UCSD-AML1 (cell line): ENCODE measurements around the gene COPS2.

ENCODE experiments used
- DNase-seq: peaks from one replicate; lab custom pipeline; 2025; ENCODE audit not compliant: unreplicated experiment; lab: John Stamatoyannopoulos, UW

Gene COPS2

DNA sequence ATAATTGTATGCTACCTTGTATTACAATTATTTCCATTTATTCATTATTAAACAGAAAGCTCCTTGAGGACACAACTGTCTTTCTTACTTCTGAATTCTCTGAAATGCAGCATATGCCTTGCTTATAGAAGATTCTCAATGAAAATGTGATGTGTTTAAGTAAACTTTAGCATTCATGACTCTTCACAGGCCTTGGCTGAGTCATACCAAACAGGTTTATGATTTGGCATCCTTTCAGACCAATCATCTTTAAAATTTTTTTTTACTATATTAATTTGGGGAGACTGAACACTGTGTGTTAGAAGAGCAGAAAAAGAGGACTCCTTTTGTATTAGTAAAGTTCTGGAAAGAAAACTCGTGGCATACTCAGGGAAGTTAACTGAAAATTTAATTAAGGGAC lies 8.3 kb upstream of the COPS2 start:
- DNase-seq = no peak

DNA sequence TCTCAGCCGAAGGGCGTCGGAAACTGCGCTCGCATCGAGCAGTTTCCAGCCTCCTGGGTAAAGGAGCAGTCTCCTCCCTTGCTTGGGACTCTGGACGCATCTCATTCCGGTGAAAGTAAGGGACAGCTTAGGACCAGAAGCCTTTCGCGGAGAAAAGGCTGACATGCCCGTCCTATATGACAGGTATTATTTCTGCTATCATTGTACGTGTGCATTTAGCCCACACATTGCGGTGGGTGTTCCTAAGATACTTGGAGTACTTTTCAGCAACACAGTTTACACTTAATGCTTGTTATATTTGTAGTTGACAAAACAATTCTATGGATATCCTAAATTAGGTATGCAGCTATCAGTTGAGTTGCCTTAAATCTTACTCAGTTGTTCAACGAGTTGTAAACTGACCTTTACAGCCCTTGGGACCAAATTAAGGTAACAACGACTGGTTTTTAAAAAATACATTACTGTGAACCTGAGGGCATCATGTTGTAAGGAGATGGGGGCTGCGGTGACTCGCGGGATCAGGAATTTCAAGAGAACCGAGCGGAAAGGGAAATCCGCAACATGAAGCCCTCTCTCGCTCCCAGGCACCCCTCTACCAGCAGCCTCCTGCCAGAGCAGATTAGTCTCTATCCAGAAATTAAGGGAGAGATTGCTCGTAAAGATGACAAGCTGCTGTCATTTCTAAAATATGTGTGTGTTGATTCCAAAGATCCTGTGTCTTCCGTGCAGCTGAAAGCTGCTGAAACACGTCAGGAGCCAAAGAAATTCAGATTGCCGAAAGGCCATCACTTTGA lies 632 bp upstream of the COPS2 start:
- DNase-seq = peak; percentile 30

DNA sequence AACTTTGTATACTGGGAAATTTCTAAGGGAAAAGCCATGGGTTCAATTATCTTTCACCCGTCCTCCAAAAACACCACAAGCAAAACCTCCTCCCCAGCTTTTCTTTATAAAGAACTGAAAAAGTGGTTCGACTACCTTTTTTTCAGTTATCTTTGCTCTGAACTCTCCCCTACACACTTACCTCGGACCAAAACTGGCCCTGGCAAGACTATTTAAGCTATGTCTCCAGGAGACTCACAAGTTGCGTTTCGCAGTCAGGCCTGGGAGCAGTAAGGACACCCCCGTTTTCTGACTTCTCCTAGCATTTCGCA lies 645 bp downstream of the COPS2 start:
- DNase-seq = no peak

GRCh38 chr15:49154359-49154758 lies 1.0 kb downstream of the COPS2 start:
- DNase-seq = no peak

GRCh38 chr15:49152552-49153312 lies 2.7 kb downstream of the COPS2 start:
- no peak for DNase-seq

- no peak for DNase-seq
Measured at GRCh38 chr15:49151831-49152230, 3.6 kb downstream of the COPS2 start.

GRCh38 chr15:49148727-49149126 lies 6.7 kb downstream of the COPS2 start:
- no peak for DNase-seq

- DNase-seq = no peak
Measured at GRCh38 chr15:49148298-49148697, 7.1 kb downstream of the COPS2 start.

DNA sequence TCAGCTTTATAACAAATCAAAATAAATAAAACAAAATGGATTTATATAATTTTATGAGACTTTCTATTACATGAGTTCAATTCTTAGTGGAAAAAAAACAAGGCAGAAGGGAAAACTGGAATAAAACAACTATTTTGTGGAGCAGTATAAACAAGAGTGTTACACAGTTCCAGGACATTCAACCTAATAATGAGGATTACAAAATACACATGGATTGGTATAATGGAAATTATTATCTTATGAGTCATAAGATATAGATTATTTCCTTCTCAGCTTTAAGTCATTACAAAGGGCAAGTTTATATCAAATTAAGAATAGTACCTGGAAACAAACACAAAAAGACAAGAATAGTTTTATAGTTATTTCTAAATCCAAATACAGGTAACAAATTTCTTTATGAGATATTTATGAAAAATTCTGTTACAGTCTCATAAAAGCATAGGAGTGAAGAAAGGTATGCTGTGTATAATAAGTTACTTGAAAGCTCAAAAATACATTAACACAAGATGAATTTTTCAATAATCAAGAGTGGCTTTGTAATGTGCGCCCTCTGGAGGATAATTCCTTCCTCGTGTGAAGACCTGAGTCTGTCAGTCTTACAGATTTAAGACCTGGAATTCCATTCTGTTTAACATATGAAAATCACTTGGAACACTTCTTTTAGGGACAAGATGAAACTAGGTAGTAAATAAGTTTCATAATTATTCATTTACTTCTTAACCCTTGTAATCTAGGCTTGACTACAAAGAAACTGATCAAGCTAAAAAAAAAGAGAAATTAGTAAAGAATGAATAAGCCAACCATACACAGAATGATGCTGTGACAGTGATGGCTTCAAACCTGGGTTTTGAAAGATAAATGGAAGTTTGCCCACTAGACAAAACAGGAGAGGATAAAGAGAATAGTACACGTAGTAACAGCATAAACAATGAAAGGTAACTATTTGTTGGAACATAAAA lies 9.5 kb downstream of the COPS2 start:
- no peak for DNase-seq

DNA sequence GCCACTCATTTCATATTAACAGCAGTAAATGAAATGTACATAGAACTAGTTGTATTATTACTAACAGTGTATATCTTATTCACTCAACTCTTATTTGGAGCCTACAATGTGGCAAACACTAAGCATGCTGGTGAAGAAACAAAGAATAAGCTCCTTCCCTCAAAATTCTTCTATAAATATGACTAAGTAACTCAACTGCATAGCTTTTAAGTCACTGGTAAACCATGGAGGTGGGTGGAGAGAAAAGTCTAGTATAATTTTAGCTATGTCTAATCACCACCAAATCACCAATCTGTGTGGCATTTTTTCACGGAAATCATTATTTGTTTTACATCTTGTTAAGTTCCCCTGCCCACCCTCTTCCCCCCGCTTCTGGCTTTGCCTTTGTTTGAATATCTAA lies 17.5 kb downstream of the COPS2 start:
- no peak for DNase-seq

GRCh38 chr15:49135911-49136310 lies 19.5 kb downstream of the COPS2 start:
- DNase-seq = no peak

DNA sequence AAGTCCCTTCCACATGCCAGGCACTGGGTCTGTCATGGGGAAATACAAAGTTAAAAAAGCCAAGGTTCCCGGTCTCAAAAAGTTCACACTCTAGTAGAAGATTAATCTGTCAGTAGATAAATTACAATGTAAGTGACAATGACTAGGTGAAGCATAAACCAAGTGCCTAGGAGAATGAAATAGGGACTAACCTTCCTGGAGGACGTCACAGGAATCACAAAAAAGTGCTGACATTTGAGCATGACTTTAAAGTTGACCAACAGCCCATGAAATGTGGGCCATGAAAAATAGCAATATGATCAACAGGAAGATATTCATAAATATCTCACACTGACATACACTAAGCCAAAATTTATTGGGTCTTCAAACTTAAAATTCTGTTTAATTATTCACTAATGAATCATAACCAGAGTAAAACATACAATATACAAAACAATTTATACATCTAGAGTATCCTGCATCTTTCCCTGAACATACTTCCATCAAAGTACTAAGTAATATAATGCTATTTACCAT lies 20.0 kb downstream of the COPS2 start:
- DNase-seq = no peak

DNA sequence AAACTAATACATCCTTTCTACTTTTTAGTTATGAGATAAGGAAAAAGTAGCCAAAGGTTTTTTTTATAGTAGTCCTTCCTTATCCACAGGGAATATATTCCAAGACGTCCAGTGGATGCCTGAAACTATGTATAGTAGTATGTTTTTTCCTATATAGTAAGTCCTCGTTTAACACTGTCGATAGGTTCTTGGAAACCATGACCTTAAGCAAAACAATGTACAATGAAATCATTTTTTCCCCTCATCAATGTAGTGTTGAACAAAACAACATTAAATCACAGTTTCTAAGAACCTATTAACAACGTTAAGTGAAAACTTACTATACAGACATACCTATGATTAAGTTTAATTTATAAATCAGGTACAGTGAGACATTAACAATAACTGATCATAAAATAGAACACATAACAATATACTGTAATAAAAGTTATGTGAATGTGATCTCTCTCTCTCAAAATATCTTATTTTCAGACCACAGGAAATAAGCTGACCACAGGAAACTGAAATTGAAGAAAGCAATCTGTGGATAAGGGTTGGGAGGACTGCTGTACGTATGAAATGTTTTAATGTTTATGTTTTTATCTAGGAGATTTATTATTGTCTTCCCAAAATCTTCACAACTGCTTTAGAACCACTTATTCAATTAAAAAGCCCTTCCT lies 20.6 kb downstream of the COPS2 start:
- no peak for DNase-seq

DNA sequence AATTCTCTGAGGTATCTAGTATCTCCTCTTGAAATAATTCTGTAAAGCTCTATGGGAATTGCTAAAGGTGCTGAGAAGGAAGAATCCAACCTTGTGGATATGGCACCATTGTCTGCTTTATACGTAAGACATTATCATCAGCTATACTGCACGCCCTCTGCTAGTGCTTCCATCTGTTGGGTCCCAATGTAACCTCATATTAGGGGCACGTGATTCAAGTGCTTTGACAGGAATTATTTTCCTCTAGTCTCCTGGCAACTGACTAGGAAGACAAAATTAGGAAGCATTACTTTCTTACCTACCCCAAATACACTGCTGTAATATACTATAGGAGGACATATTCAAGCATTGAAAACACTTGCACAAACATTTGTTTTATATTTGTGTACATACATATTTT lies 24.0 kb downstream of the COPS2 start:
- DNase-seq = no peak

DNA sequence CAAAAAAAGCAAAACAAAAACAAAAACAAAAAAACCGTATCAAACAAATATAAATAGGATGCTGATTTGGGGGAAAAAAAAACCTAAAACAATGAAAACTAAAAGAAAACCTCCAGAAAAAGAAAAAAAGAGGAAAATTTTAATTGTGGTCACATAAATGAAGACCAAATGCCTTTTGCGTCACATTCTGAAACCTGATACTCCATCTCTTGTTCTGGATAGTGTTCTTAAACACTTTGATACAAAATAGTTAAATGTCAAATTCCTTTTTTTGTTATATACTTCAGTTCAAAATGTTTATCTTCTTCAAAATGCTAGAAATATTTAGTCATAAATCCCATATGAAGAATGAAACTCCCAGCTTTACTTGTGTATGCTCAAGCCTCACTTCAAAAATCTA lies 31.0 kb downstream of the COPS2 start:
- DNase-seq = no peak

GRCh38 chr15:49122541-49123062 lies 32.8 kb downstream of the COPS2 start:
- no peak for DNase-seq

DNA sequence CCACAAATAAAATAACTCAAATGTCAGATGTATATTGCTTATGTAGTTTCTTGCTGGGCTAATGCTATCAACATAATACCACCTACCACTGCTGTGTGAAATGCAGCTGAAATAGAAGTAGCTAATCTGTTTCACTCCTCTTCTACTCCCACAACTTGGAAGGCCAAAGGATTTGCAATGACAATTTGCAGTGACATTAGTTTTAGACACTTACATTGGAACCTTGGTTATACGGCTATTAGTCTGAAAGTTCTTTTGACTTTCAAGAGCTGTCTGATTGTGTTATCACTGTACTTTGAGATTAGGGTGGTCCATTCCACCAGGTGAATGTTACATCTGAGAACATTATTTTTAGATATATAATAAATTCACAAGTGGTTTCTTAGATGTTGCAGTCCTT lies 33.5 kb downstream of the COPS2 start:
- DNase-seq = no peak

- DNase-seq = no peak
Measured at GRCh38 chr15:49120832-49121231, 34.6 kb downstream of the COPS2 start.

GRCh38 chr15:49116108-49116857 lies 39.1 kb downstream of the COPS2 start:
- no peak for DNase-seq

DNA sequence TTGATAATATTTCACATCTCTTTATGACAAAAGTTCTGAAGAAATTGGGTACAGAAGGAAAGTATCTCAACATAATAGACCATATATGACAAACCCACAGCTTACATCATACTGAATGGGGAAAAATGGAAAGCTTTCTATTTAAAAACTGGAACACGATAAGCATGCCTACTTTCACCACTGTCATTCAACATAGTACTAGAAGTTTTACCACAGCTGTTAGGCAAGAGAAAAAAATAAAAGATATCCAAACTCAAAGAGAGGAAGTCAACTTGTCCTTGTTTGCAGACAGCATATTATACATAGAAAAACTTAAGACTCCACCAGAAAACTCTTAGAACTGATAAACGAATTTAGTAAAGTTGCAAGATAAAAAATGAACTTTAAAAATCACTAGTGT lies 40.3 kb downstream of the COPS2 start:
- DNase-seq = no peak
